Measurements from ENCODE around the gene SYTL4. TPM values are rescaled to one million over a fixed set of nuclear protein-coding genes. Genes with fewer than 3 reads are reported as not detected.

Gene SYTL4
- total and polyA plus RNA-seq, 3 experiments from 2014 or later, result not detected

DNA sequence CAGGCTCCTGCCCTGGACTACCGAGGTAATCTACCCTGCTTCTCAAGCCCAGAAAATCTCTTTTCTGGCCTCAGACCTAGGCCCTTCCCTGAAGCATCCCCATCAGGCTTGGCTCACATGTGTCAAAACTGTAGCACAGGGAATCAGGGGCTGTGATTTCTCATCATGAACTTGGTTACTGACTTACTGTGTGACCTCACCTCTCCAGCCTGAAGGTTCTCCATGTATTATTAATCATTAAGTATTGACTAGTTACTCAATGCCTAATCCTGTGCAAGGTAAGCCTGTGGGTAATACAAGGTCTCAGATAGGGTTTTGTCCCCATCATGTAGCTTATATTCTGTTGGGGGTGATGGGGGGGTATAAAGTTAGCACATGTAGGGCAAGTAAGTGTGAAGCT is 81.1 kb downstream of the SYTL4 start:
- Mint-ChIP-seq H3K27ac (no peak overlapping the region), H3K9me3 (no peaks in the 10 kb centered on the region), H3K4me1 (no peaks in the 10 kb centered on the region), H3K4me3 (no peak overlapping the region), H3K27me3 (peaks cover 3 to 5% of the 10 kb centered on the region in 2 donors), H3K36me3 (no peaks in the 10 kb centered on the region)
- no peak overlapping the region for H3K4me3 ChIP-seq (ENCODE audit: low read length)
- H3K27me3 ChIP-seq (ENCODE audit: insufficient read depth, low read length, poor library complexity, severe bottlenecking), result no peaks in the 10 kb centered on the region
- no peaks in the 10 kb centered on the region for H3K9me3 ChIP-seq (ENCODE audit: low read length)
- no peaks in the 10 kb centered on the region for H3K36me3 ChIP-seq (ENCODE audit: insufficient read depth, low read length)
- POLR2A ChIA-PET, result no interaction called here
- DNase-seq, result no peak
- no peaks in the 10 kb centered on the region for H3K4me1 ChIP-seq (ENCODE audit: insufficient read depth, low read length)
- CTCF ChIA-PET, result no interaction called here
- H3K27ac ChIP-seq (ENCODE audit: low read depth, low read length), result no peak overlapping the region

DNA sequence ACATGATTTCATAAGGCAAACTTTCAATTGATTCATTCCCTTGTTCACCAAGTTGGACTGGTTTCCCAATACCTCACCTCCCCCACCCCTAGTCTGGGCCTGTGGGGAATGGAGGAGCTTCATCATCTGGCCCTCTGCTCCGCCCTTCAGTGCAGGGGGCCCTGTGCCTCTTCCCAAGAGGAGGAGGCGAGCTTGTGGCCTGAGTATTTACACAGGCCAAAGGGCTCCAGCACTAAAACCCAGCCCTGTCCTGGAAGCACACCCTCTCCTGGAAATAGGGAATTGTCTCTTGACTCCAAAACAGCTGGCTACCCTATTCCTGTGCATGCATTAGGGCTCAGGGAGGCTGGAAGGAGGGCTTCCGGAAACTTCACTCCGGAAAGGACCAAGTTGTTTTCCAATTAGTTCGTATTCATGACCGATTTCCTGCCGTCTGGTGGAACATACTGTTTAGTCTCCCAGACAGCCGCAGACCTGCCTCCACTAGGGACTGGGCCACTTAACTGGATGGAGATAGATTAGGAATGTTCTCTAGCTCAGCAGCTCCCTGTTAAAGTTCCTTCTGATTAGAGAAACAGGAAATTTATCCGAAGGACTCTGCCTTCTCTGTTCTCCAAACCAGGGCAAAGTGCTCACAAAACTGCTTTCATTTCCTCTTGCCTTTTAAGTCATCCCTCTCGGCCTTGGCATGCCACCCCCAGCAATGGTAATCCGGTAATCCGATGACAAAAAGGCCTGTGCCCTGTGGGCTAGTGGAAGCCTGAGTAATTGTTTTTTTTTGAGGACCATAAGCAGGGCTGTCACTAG is 82.2 kb downstream of the SYTL4 start:
- peaks cover 7 to 8% of the 10 kb centered on the region in 2 donors for H3K27me3 Mint-ChIP-seq
- no peaks in the 10 kb centered on the region for H3K4me1 ChIP-seq (ENCODE audit: insufficient read depth, low read length)
- no peak overlapping the region for H3K27ac ChIP-seq (ENCODE audit: low read depth, low read length)
- no peaks in the 10 kb centered on the region for H3K27me3 ChIP-seq (ENCODE audit: insufficient read depth, low read length, poor library complexity, severe bottlenecking)
- DNase-seq, result no peak
- peaks cover 0 to 2% (median 0%) of the 10 kb centered on the region in 3 donors for H3K36me3 Mint-ChIP-seq
- ChIA-PET POLR2A (no interaction called here), CTCF (no interaction called here)
- H3K4me3 ChIP-seq (ENCODE audit: low read length), result no peak overlapping the region
- H3K36me3 ChIP-seq (ENCODE audit: insufficient read depth, low read length), result no peaks in the 10 kb centered on the region
- H3K9me3 Mint-ChIP-seq, result no peaks in the 10 kb centered on the region
- no peaks in the 10 kb centered on the region for H3K9me3 ChIP-seq (ENCODE audit: low read length)
- no peaks in the 10 kb centered on the region for H3K4me1 Mint-ChIP-seq
- no peak overlapping the region for H3K4me3 Mint-ChIP-seq
- no peak overlapping the region for H3K27ac Mint-ChIP-seq

DNA sequence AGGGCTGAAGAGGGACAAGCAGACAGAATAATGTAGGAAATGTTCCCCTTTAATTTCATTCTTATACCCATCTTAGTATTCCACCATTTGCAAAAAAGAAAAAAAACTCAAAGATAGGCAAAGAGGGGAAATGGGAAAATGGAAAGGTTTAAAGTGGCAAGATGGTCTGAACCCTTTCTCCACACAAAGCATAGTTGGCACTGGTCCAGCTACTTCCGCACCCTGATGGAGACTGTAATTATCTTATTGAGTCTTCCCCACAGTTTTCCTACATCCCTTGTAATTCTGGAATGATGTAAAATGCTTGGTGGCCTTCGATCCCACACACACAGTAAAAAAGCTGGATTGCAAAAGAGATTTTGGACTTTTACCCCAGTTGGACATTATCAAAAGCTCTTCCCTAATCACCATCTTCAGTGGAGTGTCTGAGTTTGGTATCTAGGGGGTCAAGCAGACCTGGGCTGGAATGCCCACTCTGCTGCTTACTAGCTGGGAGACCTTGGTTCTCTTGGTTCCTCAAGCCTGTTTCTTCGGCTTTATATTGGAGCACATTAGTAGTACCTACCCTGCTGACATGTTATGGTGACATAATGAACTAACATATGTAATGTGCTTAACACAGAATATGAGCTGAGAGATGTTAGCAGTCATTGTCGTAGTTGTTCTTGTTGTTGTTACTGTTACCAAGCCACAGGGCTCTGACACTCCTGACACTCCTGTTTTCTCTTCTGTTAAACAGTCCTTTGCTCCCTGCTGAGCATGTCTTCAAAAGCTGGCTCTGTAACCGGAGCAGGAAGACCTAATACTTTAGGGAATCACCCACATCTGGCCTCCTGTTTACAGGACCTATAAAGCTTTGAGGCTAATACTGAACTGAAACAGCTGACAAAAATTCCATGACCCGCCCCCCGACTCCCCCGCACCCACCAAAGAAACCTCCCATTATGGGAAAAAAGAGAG is 83.2 kb downstream of the SYTL4 start:
- no peaks in the 10 kb centered on the region for H3K4me1 ChIP-seq (ENCODE audit: insufficient read depth, low read length)
- no peaks in the 10 kb centered on the region for H3K27me3 ChIP-seq (ENCODE audit: insufficient read depth, low read length, poor library complexity, severe bottlenecking)
- POLR2A ChIA-PET, result no interaction called here
- H3K27me3 Mint-ChIP-seq, result peaks cover 11 to 13% of the 10 kb centered on the region in 2 donors
- H3K4me3 ChIP-seq (ENCODE audit: low read length), result no peak overlapping the region
- H3K9me3 Mint-ChIP-seq, result no peaks in the 10 kb centered on the region
- CTCF ChIA-PET, result no interaction called here
- H3K4me1 Mint-ChIP-seq, result no peaks in the 10 kb centered on the region
- no peak for DNase-seq
- H3K36me3 ChIP-seq (ENCODE audit: insufficient read depth, low read length), result no peaks in the 10 kb centered on the region
- H3K27ac Mint-ChIP-seq, result no peak overlapping the region
- no peak overlapping the region for H3K4me3 Mint-ChIP-seq
- no peaks in the 10 kb centered on the region for H3K9me3 ChIP-seq (ENCODE audit: low read length)
- peaks cover 0 to 2% (median 0%) of the 10 kb centered on the region in 3 donors for H3K36me3 Mint-ChIP-seq
- H3K27ac ChIP-seq (ENCODE audit: low read depth, low read length), result no peak overlapping the region

DNA sequence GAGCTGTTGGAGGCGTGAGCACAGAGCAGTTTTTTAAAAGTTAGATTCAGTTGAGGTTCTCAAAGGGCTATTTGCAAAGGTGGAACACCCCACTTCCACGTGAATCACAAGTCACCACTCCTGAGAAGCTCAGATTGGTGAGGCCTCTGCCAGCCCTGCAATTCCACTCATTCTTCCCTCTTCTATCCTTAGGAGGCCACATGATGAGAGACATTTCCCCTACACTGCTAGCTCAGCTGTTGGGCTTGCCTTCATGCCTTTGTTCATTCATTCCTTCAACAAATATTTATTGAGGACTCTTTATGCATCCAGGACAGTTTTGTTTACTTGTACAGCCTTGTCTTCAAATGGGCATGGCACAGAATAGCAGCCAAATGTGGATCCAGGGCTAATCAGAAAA is 84.2 kb downstream of the SYTL4 start:
- Histone ChIP-seq H3K36me3 (ENCODE audit: insufficient read depth, low read length) (no peaks in the 10 kb centered on the region), H3K27me3 (ENCODE audit: insufficient read depth, low read length, poor library complexity, severe bottlenecking) (no peaks in the 10 kb centered on the region), H3K9me3 (ENCODE audit: low read length) (no peaks in the 10 kb centered on the region), H3K4me1 (ENCODE audit: insufficient read depth, low read length) (no peaks in the 10 kb centered on the region), H3K27ac (ENCODE audit: low read depth, low read length) (no peak overlapping the region), H3K4me3 (ENCODE audit: low read length) (no peak overlapping the region)
- peaks cover 11 to 13% of the 10 kb centered on the region in 2 donors for H3K27me3 Mint-ChIP-seq
- no peak overlapping the region for H3K4me3 Mint-ChIP-seq
- peaks cover 0 to 2% (median 0%) of the 10 kb centered on the region in 3 donors for H3K36me3 Mint-ChIP-seq
- no peaks in the 10 kb centered on the region for H3K4me1 Mint-ChIP-seq
- CTCF ChIA-PET, result no interaction called here
- POLR2A ChIA-PET, result no interaction called here
- no peak overlapping the region for H3K27ac Mint-ChIP-seq
- no peaks in the 10 kb centered on the region for H3K9me3 Mint-ChIP-seq
- DNase-seq, result no peak

DNA sequence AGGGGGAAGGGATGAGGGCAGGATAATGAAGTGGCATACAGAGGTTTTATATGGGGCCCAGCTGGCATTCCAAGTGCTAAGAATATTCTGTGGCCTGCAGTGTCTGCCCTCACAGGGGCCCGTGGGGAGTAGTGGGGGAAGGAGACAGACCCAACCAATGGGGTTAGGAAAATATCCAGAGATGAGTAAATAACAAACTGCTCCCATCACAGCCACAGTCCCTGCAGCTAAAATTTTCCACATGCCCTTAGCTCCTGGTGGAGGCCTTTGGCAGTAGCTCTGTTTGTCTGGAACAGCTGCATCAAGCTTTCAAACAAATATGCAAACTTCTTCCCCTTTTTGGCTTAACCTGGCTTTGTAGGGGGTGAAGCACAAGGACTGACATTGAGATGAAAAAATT is 84.8 kb downstream of the SYTL4 start:
- no peaks in the 10 kb centered on the region for H3K9me3 Mint-ChIP-seq
- Histone ChIP-seq H3K9me3 (ENCODE audit: low read length) (no peaks in the 10 kb centered on the region), H3K27me3 (ENCODE audit: insufficient read depth, low read length, poor library complexity, severe bottlenecking) (no peaks in the 10 kb centered on the region), H3K27ac (ENCODE audit: low read depth, low read length) (no peak overlapping the region), H3K4me3 (ENCODE audit: low read length) (no peak overlapping the region), H3K36me3 (ENCODE audit: insufficient read depth, low read length) (no peaks in the 10 kb centered on the region), H3K4me1 (ENCODE audit: insufficient read depth, low read length) (no peaks in the 10 kb centered on the region)
- no peak overlapping the region for H3K27ac Mint-ChIP-seq
- peaks cover 15 to 20% of the 10 kb centered on the region in 2 donors for H3K27me3 Mint-ChIP-seq
- H3K4me3 Mint-ChIP-seq, result no peak overlapping the region
- POLR2A ChIA-PET, result no interaction called here
- no peaks in the 10 kb centered on the region for H3K4me1 Mint-ChIP-seq
- CTCF ChIA-PET, result no interaction called here
- DNase-seq, result no peak
- peaks cover 0 to 2% (median 0%) of the 10 kb centered on the region in 3 donors for H3K36me3 Mint-ChIP-seq

DNA sequence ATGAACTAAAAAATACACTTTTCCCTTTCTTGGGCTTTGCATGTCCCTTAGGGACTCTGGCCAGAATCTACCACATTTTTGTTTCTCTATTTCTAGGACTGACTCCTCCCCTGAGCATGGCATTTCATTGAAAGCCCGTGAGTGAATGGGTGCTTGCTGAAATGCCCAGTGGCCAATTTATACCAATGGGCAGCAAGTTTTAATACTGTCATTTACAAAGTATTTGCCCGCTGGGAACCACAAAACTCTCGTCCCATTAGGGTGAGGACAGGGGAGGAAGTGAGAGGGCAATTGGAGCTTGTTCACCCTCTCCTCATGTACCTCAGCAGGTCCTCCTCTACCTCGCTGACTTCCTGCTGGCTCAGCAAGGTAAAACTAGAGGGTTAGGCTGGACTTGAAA is 86.8 kb downstream of the SYTL4 start:
- Mint-ChIP-seq H3K4me1 (no peaks in the 10 kb centered on the region), H3K9me3 (no peaks in the 10 kb centered on the region), H3K27me3 (peaks cover 15 to 26% of the 10 kb centered on the region in 2 donors), H3K36me3 (peaks cover 0 to 2% (median 0%) of the 10 kb centered on the region in 3 donors), H3K4me3 (no peak overlapping the region), H3K27ac (no peak overlapping the region)
- ChIA-PET CTCF (no interaction called here), POLR2A (no interaction called here)
- H3K4me1 ChIP-seq (ENCODE audit: insufficient read depth, low read length), result no peaks in the 10 kb centered on the region
- no peak overlapping the region for H3K4me3 ChIP-seq (ENCODE audit: low read length)
- H3K36me3 ChIP-seq (ENCODE audit: insufficient read depth, low read length), result no peaks in the 10 kb centered on the region
- no peaks in the 10 kb centered on the region for H3K27me3 ChIP-seq (ENCODE audit: insufficient read depth, low read length, poor library complexity, severe bottlenecking)
- DNase-seq, result no peak
- no peak overlapping the region for H3K27ac ChIP-seq (ENCODE audit: low read depth, low read length)
- no peaks in the 10 kb centered on the region for H3K9me3 ChIP-seq (ENCODE audit: low read length)

DNA sequence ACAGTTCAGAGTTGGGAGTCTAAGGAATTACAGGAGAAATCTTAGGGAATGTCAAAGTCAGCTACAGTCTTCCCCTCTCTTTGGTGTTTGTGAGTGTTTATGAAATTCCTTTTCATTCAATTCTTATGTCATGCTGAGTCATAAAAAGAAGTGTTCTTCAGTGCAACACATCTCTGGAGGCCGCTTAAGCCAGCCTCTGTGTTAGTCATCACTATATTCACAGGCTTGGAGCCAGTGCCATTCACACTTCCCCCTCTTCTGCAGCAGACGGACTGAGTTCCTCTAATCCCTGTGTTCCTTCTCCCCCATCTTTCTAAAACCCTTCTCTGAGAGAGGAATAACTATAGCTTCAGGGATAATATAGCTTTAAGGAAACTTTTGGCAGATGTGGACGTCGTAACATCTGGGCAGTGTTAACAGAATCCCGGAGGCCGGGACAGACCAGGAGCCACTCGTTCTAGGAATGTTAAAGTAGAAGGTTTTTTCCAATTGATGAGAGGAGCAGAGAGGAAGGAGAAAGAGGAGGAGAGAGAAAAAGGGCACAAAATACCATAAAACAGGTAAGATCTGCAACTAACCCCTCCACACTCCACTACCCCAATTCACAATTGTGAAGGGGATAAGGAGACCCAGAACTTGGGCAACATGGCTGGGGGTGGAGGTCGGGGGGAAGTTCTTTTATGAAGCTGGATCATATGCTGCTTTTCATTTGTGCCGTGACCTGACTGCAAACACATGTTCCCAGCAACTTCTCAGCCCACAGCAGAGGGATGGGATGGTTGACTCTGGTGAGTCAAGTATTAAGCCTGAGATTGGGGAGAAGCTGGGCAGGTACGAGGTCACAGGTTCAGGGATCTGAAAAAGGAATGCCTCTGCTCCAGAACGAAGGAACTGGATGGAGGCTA is 87.7 kb downstream of the SYTL4 start, which contains the start of gene SRPX2:
TSS of gene SRPX2 (plus strand) at position 244 of the 905 bp plus-strand sequence. CDS start 2,124 bp downstream, outside the sequence.
- H3K4me1 Mint-ChIP-seq, result no peaks in the 10 kb centered on the region
- POLR2A ChIA-PET, result no interaction called here

More for the DNA sequence above, 87.7 kb downstream of the SYTL4 start, which contains the start of gene SRPX2:
- no peak for DNase-seq
- H3K27me3 ChIP-seq (ENCODE audit: insufficient read depth, low read length, poor library complexity, severe bottlenecking), result no peaks in the 10 kb centered on the region
- CTCF ChIA-PET, result no interaction called here
- no peak within 1 kb of the TSS for H3K4me3 ChIP-seq (ENCODE audit: low read length)
- Mint-ChIP-seq H3K27me3 (peaks cover 19 to 32% of the 10 kb centered on the region in 2 donors), H3K9me3 (no peaks in the 10 kb centered on the region), H3K27ac (peak within 1 kb of the TSS in 2 of 8 donors; percentile 27 to 43), H3K4me3 (no peak within 1 kb of the TSS), H3K36me3 (peaks cover 0 to 2% (median 0%) of the 10 kb centered on the region in 3 donors)
- H3K4me1 ChIP-seq (ENCODE audit: insufficient read depth, low read length), result no peaks in the 10 kb centered on the region
- H3K9me3 ChIP-seq (ENCODE audit: low read length), result no peaks in the 10 kb centered on the region
- no peak within 1 kb of the TSS for H3K27ac ChIP-seq (ENCODE audit: low read depth, low read length)
- no peaks in the 10 kb centered on the region for H3K36me3 ChIP-seq (ENCODE audit: insufficient read depth, low read length)
